GM12878 (cell line): ENCODE results near the gene DDAH1. TPM values are rescaled to one million over a fixed set of nuclear protein-coding genes. Genes with fewer than 3 reads are reported as not detected.

Experiments
- ATAC-seq: fragments of 200-7000 bp; cut with Tn5 transposase; 3 replicates; pipeline ENCODE4 v1.9.1; 2020; ENCODE audit warnings: mild to moderate bottlenecking, moderate library complexity
- BruUV-seq: library from RNA; stranded (reverse); fragments of 400-500 nt; replicated peaks from 2 replicates; lab custom pipeline; 2021; lab: Mats Ljungman, UMichigan
- CTCF ChIA-PET: fragments of 300-600 bp; sonication (Branson Sonifier 250); formaldehyde crosslinking; extraction: SDS; loops from one replicate; lab custom pipeline; 2021; ENCODE audit warnings: inconsistent platforms; lab: Yijun Ruan, JAX
- POLR2A ChIA-PET: fragments of 350-600 bp; formaldehyde crosslinking; extraction: SDS; loops from one replicate; lab custom pipeline; 2021; ENCODE audit warnings: inconsistent platforms; lab: Charles Lee
- RAD21 ChIA-PET: fragments of 300-600 bp; sonication (Branson Sonifier 250); formaldehyde crosslinking; loops from one replicate; lab custom pipeline; 2023; ENCODE audit warnings: antibody characterized with exemption; ENCODE audit not compliant: unreplicated experiment; lab: Charles Lee
- SMC1A ChIA-PET: fragments of 300-600 bp; sonication (Branson Sonifier 250); formaldehyde crosslinking; loops from one replicate; lab custom pipeline; 2023; ENCODE audit not compliant: unreplicated experiment, uncharacterized antibody; lab: Charles Lee
- DNase-seq: peaks from one replicate; pipeline ENCODE4 v3.0.0-alpha.2; 2011; ENCODE audit warnings: low read depth, low spot score
- FAIRE-seq: peaks from 3 replicates; lab custom pipeline; 2011; peaks lifted over from hg19 to GRCh38; lab: Jason Lieb, UNC
- H2AFZ ChIP-seq: 2 replicates; pipeline ENCODE4 v1.6.0; 2011; ENCODE audit warnings: low read depth, low read length, control low read depth; ENCODE audit not compliant: control insufficient read depth
- H3K27ac ChIP-seq: 2 replicates; pipeline ENCODE4 v1.5.1; 2011; ENCODE audit warnings: control low read depth; ENCODE audit not compliant: control insufficient read depth, insufficient read depth
- H3K27me3 ChIP-seq, 2 experiments: replicated peaks in 1 of 2; 2 replicates each; pipeline versions ENCODE4 v1.6.0 to v1.6.1; 2011; ENCODE audit warnings: low read length in 1 of 2; ENCODE audit not compliant: control insufficient read depth in 2 of 2, insufficient read depth in 2 of 2
- H3K36me3 ChIP-seq, 2 experiments: 2 replicates each; pipeline ENCODE4 v1.5.1; 2011; ENCODE audit warnings: low read length in 1 of 2; ENCODE audit not compliant: control insufficient read depth in 2 of 2, insufficient read depth in 2 of 2
- H3K4me1 ChIP-seq: 2 replicates; pipeline ENCODE4 v1.6.1; 2011; ENCODE audit warnings: mild to moderate bottlenecking, low read length, moderate library complexity, mixed read lengths; ENCODE audit not compliant: control insufficient read depth, insufficient read depth
- H3K4me2 ChIP-seq: 2 replicates; pipeline ENCODE4 v1.6.0; 2011; ENCODE audit warnings: control low read depth; ENCODE audit not compliant: control insufficient read depth, insufficient read depth
- H3K4me3 ChIP-seq: fragments of 200-600 bp; sonication (generic); 2 replicates; pipeline ENCODE4 v1.5.1; 2016
- H3K79me2 ChIP-seq: 2 replicates; pipeline ENCODE4 v1.6.0; 2011; ENCODE audit warnings: low read length; ENCODE audit not compliant: control insufficient read depth, insufficient read depth
- H3K9ac ChIP-seq: 2 replicates; pipeline ENCODE4 v1.8.0; 2011; ENCODE audit warnings: low read length, control low read depth, mixed read lengths; ENCODE audit not compliant: control insufficient read depth, insufficient read depth
- H3K9me3 ChIP-seq: replicated peaks from 3 replicates; pipeline ENCODE4 v1.5.1; 2011; ENCODE audit warnings: mild to moderate bottlenecking, low read length; ENCODE audit not compliant: control insufficient read depth, insufficient read depth
- H4K20me1 ChIP-seq: 2 replicates; pipeline ENCODE4 v1.6.0; 2011; ENCODE audit not compliant: control insufficient read depth, insufficient read depth
- ATF7 ChIP-seq: fragments of 450-650 bp; IDR thresholded peaks from 2 replicates; pipeline ENCODE4 v1.6.1; 2016; ENCODE audit warnings: low read depth, mild to moderate bottlenecking
- IRF4 ChIP-seq: IDR thresholded peaks from 2 replicates; pipeline ENCODE4 v1.6.1; 2011; ENCODE audit warnings: low read depth, low read length
- MEF2B ChIP-seq: fragments of 450-650 bp; IDR thresholded peaks from 2 replicates; pipeline ENCODE4 v1.6.1; 2018; ENCODE audit warnings: mild to moderate bottlenecking, moderate library complexity; ENCODE audit not compliant: partially characterized antibody, poor library complexity, severe bottlenecking
- NBN ChIP-seq: fragments of 450-650 bp; IDR thresholded peaks from 2 replicates; pipeline ENCODE4 v1.6.1; 2016
- NR2C1 ChIP-seq: fragments of 450-650 bp; IDR thresholded peaks from 2 replicates; pipeline ENCODE4 v1.6.1; 2017; ENCODE audit warnings: antibody characterized with exemption, mild to moderate bottlenecking, moderate library complexity
- PAX5 ChIP-seq: IDR thresholded peaks from 2 replicates; pipeline ENCODE4 v1.6.1; 2011; ENCODE audit warnings: low read depth, low read length, borderline replicate concordance
- PKNOX1 ChIP-seq: fragments of 450-650 bp; IDR thresholded peaks from 2 replicates; pipeline ENCODE4 v1.6.1; 2016; ENCODE audit warnings: mild to moderate bottlenecking
- RBBP5 ChIP-seq: fragments of 200-600 bp; sonication (generic); conservative IDR thresholded peaks from 2 replicates; pipeline ENCODE4 v1.6.1; 2016
- SIN3A ChIP-seq: IDR thresholded peaks from 2 replicates; pipeline ENCODE4 v1.6.1; 2012; ENCODE audit warnings: low read depth, low read length, improper control_type of control experiment
- SMC3 ChIP-seq: IDR thresholded peaks from 2 replicates; pipeline ENCODE4 v1.6.1; 2011; ENCODE audit warnings: low read length, improper control_type of control experiment, borderline replicate concordance
- ZBED1 ChIP-seq: IDR thresholded peaks from 2 replicates; pipeline ENCODE4 v1.6.1; 2016; ENCODE audit warnings: borderline replicate concordance
- ZBTB33 ChIP-seq: fragments of 450-650 bp; IDR thresholded peaks from 2 replicates; pipeline ENCODE4 v1.6.1; 2017; ENCODE audit warnings: mild to moderate bottlenecking
- ZBTB4 ChIP-seq: fragments of 450-650 bp; formaldehyde crosslinking; IDR thresholded peaks from 2 replicates; pipeline ENCODE4 v1.4.0; 2022; ENCODE audit warnings: mild to moderate bottlenecking, moderate library complexity
- ZNF687 ChIP-seq: fragments of 450-650 bp; IDR thresholded peaks from 2 replicates; pipeline ENCODE4 v1.6.1; 2017; ENCODE audit warnings: mild to moderate bottlenecking, moderate library complexity
- WGBS: methylation state at CpG from one replicate; pipeline ENCODE4 v1.1.6; 2016; ENCODE audit warnings: low lambda C conversion rate; ENCODE audit not compliant: insufficient replicate concordance, insufficient coverage; ENCODE audit errors: missing lambda C conversion rate; 5-methylcytosine and 5-hydroxymethylcytosine counted together
- in situ Hi-C: fragments of 300-500 bp; cut with MboI; formaldehyde crosslinking; loops from 9 replicates; pipeline ENCODE4 v1.14.3; 2018; ENCODE audit warnings: mixed read lengths
- intact Hi-C: fragments of 100-400 bp; cut with micrococcal nuclease; formaldehyde crosslinking; loops from one replicate; pipeline ENCODE4 v1.14.2; 2022; ENCODE audit not compliant: unreplicated experiment
- polyA plus RNA-seq, 11 experiments: library from polyadenylated mRNA; depleted of rRNA in 4 of 11; unstranded in 6 of 11; stranded (reverse) in 5 of 11; fragments of >200 nt; fragmentation: Nextera tagmentation in 4 of 11; fragmentation: Illumina TruSeq in 1 of 11; extraction: Ambion mirVana in 4 of 11; extraction: Trizol in 1 of 11; gene quantifications; 1 replicate in 1 of 11; 2 replicates in 10 of 11; pipeline versions ENCODE4 v1.2.1 to v1.2.3, GENCODE V29; 2011 to 2016; ENCODE audit warnings: inconsistent platforms in 2 of 11, missing spikeins in 2 of 11, low read depth in 1 of 11
- total RNA-seq, 4 experiments: library from RNA; depleted of rRNA in 3 of 4; stranded (reverse); fragments of >200 nt in 3 of 4; fragmentation: Illumina TruSeq in 1 of 4; extraction: Trizol in 1 of 4; gene quantifications; 2 replicates each; pipeline versions ENCODE4 v1.2.1 to v1.2.3, GENCODE V29; 2013 to 2021

The DDAH1 gene
- total and polyA plus RNA-seq, 10 of the 15 experiments (the other 5 are each of a cell fraction or from before 2014, with no cell fraction given) = 0.07 to 0.88 (median 0.27) TPM; not detected in 6

- BruUV-seq = no TSS peak
- no peaks in the 10 kb centered on the region for H3K4me1 ChIP-seq
- ChIA-PET CTCF (no interaction called here), POLR2A (no interaction called here), RAD21 (no interaction called here), SMC1A (interaction anchor here (1.0 to 1.3 kb wide), 2 partner anchors 36 to 37 kb away, joined by 3 to 4 read pairs; no protein-coding TSS in a partner anchor)
- peaks cover 4 to 15% of the 10 kb centered on the region in 2 experiments for H3K27me3 ChIP-seq
- peak overlapping the region; percentile 21 for H3K4me3 ChIP-seq
- intact Hi-C loops (no loop called here), in situ Hi-C loops (no loop called here)
- no peaks in the 10 kb centered on the region for H3K36me3 ChIP-seq
- H3K27ac ChIP-seq = no peak overlapping the region
- 39% methylated on average over 15 of the region's 26 CpGs for WGBS
- H3K9me3 ChIP-seq = no peaks in the 10 kb centered on the region; the same call in 2 of the 3 replicates
- H2AFZ ChIP-seq = peak overlapping the region; percentile 55; the same call in 1 of the 2 replicates
- H3K4me2 ChIP-seq = peak overlapping the region; percentile 87; the same call in 1 of the 2 replicates
- no peak for DNase-seq
- ATAC-seq = peak; percentile 23; the same call in 1 of the 3 replicates
- H4K20me1 ChIP-seq = no peaks in the 10 kb centered on the region
- H3K9ac ChIP-seq = no peak overlapping the region
- H3K79me2 ChIP-seq = no peaks in the 10 kb centered on the region
- FAIRE-seq = no peak
- TF ChIP-seq ZBED1 = no peak
- TF ChIP-seq PAX5 = no peak
- no peak for TF ChIP-seq SMC3
- no peak for TF ChIP-seq NR2C1
- TF ChIP-seq RBBP5 = no peak
- TF ChIP-seq ZBTB4 (CRISPR knock-in tag) = no peak
- no peak for TF ChIP-seq PKNOX1
- no peak for TF ChIP-seq SIN3A
- TF ChIP-seq ATF7 = no peak
- no peak for TF ChIP-seq NBN
- TF ChIP-seq IRF4 = no peak
- no peak for TF ChIP-seq ZBTB33
- no peak for TF ChIP-seq MEF2B
- no peak for TF ChIP-seq ZNF687
These were observed 1.0 kb downstream of the DDAH1 start for GRCh38 chr1:85463731-85464496.
